Muscle of arm (tissue), 14 donors: Measurements from ENCODE around the gene UCN3. TPM values are rescaled to one million over a fixed set of nuclear protein-coding genes. Genes with fewer than 3 reads are reported as not detected.

Source experiments
- DNase-seq: peaks from one replicate; pipeline ENCODE4 v3.0.0-alpha.2; 2013
- long read RNA-seq, 11 donors: transcript quantifications; one replicate each; lab custom pipeline, GENCODE V29; 2026
- polyA plus RNA-seq, 12 donors: library from polyadenylated mRNA; unstranded; fragments of 120-200 nt; gene quantifications; one replicate each; pipeline ENCODE4 v1.2.1, GENCODE V29; 2013; ENCODE audit not compliant: insufficient read length in 12 of 12

UCN3 gene, protein sequence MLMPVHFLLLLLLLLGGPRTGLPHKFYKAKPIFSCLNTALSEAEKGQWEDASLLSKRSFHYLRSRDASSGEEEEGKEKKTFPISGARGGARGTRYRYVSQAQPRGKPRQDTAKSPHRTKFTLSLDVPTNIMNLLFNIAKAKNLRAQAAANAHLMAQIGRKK
- polyA plus RNA-seq: not detected
- long read RNA-seq, donor 1, partial matches to known transcripts: 0 of 2 reads
- long read RNA-seq, donor 1, other reads (novel, unspliced or antisense): 0 of 2 reads
- long read RNA-seq, donor 2: 0 reads
- long read RNA-seq, donor 3: 0 reads
- long read RNA-seq, donor 4: 0 reads
- long read RNA-seq, donor 5: 0 reads
- long read RNA-seq, donor 6: 0 reads
- long read RNA-seq, donor 7: 0 reads
- long read RNA-seq, donor 8: 0 reads
- long read RNA-seq, donor 9: 0 reads
- long read RNA-seq, donor 10: 0 reads
- long read RNA-seq, donor 11: 0 reads

DNA sequence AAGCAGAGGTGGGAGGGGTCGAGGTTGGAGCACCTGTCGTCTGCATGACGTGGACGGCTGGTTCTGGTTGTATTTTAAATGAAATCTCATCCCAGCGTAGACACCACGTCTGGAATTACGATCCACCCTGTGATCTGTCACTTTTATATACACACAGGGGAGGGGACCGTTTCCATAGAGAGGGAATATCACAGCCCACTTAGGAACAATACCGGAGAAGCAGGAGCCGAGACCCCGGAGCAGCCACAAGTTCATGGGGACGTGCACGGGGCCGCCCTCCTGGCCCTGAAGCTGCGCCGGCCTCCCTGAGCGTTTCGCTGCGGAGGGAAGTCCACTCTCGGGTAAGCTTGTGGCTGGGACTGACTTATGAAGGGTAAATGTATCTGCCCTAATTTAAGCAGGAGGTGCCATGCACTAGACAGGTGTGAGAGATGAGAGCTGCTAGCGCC lies at the start of gene UCN3:
Gene UCN3, plus strand, starts transcription at position 77 of the 449 bp plus-strand sequence. CDS start 8,755 bp downstream, outside the sequence.
- DNase-seq: no peak

- no peak for DNase-seq
Observed at GRCh38 chr10:5317547-5318107, 47.1 kb upstream of the UCN3 start.

GRCh38 chr10:5318148-5318547 lies 46.6 kb upstream of the UCN3 start:
- no peak for DNase-seq

DNA sequence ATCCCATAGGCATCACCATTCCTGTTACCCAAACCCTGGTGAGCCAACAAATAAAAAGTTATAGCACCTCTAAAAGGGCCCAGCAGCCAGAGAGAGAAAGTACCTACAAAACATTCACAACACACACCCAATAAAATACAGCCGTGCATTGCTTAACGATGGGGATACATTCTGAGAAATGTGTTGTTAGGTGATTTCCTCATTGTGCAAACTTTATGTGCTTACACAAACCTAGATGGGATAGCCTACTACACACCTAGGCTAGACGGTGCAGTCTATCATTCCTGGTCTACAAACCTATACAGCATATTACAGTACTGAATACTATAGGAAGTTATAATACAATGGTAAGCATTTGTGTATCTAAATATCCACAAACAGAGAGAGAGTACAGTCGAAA lies 44.9 kb upstream of the UCN3 start:
- no peak for DNase-seq

- DNase-seq: no peak
Observed at GRCh38 chr10:5321273-5321672, 43.5 kb upstream of the UCN3 start.

GRCh38 chr10:5323446-5323845 lies 41.3 kb upstream of the UCN3 start:
- DNase-seq: no peak

GRCh38 chr10:5325076-5325475 lies 39.7 kb upstream of the UCN3 start:
- DNase-seq: no peak

DNA sequence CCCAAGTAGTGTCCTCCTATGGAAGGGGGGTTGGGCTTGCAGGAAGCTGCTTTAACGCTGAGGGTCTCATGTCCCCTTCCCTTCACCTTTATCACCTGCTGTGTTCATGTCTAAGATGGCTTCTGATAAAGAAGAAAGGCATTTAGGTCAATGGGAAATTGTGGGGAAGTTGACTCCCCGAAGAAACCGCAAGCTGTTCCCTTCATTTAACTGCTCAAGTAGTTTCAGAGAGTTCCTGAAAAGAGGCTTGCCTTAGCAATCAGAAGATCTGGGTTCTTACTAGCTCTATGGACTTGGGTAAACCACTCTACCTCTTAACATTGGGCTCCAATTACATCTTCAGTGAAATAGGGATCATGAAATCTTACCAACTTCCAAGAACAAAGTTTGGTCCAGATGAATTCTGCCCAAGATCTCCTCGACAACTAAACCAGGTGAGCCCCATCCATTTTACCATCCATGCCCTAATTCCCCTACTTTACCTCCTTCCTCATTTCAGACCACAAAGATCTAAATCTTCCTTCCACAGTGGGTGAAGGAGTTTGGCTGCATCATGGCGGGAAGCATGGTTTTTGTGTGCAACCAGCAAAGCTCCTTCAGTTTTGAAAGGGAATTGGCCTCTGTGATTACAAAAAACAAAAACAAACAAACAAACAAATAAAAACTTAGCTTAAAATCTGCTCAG lies 30.4 kb upstream of the UCN3 start:
- DNase-seq: no peak

DNA sequence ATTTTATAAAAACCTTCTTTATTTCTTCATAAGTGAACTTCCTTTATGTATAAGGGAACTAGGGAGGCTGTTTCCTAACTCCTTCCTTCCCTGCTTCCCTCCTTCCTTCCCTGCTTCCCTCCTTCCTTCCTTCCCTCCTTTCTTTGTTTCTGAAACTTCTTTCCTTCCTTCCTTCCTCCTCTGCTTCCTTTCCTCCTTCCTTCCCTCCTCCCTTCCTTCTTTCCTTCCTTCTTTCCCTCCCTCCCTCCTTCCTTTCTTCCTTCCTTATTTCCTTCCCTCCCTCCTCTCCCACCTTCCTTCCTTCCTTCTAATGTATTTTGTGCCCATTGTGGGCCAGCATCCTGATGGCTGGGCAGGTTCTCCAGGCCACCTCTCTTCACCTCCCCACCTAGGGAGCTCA lies 26.8 kb upstream of the UCN3 start:
- DNase-seq: no peak

DNA sequence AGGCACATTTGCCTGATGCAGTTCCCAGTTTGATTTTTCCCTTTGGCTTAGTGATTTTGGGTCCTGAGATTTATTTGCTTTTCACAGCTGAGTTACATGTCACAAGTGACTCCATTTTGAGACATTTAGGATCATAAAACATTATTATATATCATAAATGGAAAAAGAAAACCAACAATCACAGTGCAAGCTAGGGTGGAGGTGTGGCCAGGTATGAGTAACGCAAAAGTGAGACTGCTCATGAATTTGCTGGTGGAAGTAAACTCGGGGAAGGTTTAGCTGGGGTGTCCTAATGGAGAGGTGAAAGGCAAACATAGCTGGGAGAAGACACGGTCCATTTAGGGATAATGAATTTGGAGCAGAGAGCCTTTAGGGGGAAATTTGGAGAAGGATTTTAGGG lies 21.7 kb upstream of the UCN3 start:
- DNase-seq: no peak

- DNase-seq: no peak
Observed at GRCh38 chr10:5343561-5343960, 21.2 kb upstream of the UCN3 start.

DNA sequence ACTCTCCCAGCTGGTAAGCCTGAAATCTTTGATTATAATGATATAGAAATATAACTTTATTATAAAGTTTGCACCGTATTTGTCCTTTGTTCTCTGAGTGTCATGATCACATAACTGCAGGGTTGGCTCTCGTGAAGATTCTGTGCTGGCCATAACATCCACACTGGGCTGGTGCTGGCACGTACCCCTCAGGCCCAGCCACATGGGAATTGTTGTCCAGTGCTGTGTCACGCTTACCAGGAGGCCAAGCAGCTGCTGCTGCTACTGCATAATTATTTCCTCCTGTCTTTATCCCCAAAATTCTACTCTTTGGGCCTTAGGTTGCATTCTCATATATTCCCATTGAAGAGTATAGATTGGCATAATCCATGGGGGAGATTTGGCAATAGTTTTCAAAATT lies 20.8 kb upstream of the UCN3 start:
- DNase-seq: no peak

DNA sequence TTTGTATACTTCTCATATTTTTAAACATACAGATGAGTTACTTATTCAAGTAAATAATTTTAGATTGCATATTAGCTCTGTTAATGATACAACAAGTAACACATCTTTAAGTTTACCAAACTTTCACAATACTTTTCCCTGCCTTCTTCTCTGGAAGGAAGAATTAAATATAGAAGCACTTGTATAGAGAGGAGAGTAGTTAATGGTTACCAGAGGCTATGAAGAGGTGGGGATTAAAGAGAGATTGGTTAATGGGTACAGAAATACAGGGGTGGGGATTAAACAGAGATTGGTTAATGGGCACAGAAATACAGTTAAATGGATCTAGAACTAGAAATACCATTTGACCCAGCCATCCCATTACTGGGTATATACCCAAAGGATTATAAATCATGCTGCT lies 20.0 kb upstream of the UCN3 start:
- DNase-seq: no peak

GRCh38 chr10:5346881-5347280 lies 17.9 kb upstream of the UCN3 start:
- no peak for DNase-seq

DNA sequence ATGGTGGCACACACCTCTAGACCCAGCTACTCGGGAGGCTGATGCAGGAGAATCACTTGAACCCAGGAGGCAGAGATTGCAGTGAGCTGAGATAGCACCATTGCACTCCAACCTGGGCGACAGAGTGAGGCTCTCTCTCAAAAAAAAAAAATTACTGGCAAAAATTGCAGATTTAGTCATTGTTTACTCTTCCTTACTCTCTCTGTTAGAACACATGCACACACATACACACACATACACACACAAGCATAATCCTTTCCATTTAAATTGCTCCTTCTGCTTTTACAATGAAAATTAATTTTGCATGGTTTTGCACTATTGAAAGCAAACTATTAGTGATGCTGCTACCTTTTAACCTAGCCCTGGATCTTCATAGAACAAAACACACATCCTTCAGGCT lies 15.4 kb upstream of the UCN3 start:
- no peak for DNase-seq

GRCh38 chr10:5354068-5354467 lies 10.7 kb upstream of the UCN3 start:
- DNase-seq: no peak

GRCh38 chr10:5355594-5356301 lies 9.0 kb upstream of the UCN3 start:
- no peak for DNase-seq

GRCh38 chr10:5356302-5356763 lies 8.4 kb upstream of the UCN3 start:
- DNase-seq: no peak

DNA sequence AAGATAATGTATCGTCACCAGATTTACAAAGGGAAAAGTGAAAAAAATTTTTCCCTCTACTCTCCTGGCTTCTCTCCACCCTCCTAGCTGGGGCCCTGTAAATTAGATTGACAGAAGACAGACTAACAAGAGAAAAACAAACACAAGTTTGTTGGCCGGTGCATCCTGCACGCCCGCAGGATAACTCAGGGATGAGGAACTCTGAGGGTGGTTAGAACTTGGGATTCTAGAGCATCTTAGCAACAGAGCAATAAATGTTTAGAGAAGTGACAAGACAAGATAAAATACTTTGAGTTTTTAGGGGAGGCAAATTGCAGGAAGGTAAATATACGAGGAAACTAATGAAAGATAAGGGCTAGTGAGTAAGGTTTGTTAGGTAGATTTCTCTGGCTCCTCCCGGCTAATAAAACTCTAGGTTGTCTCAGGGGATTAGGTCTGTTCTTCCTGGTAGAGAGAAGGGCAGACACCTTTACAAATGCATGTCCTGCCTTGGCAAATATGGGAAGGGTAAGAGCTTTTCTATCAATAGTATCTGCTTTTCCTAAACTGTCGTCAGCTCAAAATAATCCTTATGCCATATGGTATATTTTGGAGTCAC lies 4.3 kb upstream of the UCN3 start:
- no peak for DNase-seq

DNA sequence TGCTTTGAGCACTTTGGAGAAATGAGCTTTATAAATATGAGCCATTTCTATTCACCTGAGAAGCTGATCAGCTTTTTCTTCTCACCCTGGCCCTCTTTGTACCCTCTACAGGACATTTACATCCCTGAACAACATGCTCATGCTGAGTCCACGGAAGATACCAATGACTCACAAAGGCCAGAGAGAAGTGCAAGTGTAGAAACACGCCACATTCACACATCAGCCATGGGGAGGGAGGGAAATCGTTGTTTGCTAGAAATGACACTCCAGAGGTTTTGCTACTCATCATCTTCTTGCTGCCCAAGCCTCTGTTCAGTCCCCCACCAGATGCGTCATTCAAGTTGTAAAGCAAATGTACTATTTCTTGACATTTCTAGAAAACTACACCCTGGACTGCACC lies 2.8 kb upstream of the UCN3 start:
- no peak for DNase-seq

DNA sequence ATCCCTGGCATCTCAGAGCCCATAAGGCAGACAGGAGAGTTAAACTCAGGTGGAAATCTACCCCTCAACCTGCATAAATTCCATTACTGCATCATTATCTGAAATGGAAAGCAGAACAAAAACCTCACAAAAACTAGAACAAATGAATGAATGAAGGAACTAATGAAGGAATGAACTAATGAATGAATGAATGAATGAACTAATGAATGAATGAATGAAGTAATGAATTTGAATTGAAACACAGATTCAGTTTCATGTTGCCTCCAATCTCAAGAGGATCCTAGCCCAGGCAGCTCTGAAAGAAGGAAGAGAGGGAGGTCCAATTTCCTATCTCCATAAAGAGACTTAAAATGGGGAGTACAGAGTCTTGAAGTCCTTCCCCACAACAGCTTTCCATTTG lies 1.9 kb upstream of the UCN3 start:
- no peak for DNase-seq

- no peak for DNase-seq
Observed at GRCh38 chr10:5364374-5364773, 392 bp upstream of the UCN3 start.
